ENCODE results near the gene CDCA3.
A peak's percentile ranks its signal among the peaks of the same experiment; 100 is the strongest.
"Not testable (repeated sequence)": the region's sequence is repeated elsewhere in the genome, so short reads cannot be mapped to it uniquely, and the experiment has no call there.

Gene CDCA3

DNA sequence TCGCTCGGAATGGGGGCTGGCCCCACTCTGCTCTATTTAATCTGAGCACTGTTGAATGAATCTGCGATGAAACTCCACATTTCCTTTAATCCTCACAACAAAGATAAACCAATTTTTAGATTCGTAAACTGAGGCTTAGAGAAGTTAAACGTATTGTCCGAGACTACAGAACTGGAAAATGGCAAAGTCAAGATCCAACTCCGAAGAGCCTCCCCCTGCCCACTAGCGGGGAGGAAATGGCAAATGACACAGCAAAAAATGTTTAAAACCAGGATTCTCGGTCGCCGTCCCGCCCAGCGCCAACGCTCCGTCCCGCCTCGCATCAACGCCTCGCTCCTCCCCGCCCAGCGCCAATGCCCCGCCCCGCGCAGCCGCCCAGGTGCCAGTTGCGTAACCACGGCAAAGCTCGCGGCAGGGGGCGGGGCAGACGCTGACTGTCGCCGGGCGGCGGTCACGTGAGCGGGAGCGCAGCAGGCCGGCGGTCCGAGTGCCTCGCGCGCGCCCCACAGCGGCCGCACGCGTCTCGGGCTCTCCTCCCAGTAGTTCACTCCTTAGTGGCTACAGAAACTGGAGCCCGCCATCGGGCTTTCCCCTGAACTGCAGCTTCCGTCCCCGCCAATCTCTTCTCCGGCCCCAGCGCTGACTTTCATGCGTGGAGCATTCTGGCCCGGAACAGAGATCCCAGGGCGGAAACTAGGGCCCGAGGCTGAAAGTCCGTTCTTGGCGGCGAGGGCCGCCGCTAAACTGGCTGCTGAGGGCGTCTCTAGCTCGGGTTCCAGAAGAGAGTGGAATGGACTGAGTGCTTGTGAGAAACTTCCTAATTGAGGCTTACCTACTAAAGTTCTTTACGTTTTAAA is 39.9 kb upstream of the CDCA3 start:
- peak; percentile 93 to 98 for DNase-seq (ENCODE audit: low read depth in 1 of 2, low spot score in 1 of 2)
- peak overlapping the region; percentile 30 for H3K4me3 ChIP-seq (replicated peaks; ENCODE audit: insufficient read depth, low read length)

DNA sequence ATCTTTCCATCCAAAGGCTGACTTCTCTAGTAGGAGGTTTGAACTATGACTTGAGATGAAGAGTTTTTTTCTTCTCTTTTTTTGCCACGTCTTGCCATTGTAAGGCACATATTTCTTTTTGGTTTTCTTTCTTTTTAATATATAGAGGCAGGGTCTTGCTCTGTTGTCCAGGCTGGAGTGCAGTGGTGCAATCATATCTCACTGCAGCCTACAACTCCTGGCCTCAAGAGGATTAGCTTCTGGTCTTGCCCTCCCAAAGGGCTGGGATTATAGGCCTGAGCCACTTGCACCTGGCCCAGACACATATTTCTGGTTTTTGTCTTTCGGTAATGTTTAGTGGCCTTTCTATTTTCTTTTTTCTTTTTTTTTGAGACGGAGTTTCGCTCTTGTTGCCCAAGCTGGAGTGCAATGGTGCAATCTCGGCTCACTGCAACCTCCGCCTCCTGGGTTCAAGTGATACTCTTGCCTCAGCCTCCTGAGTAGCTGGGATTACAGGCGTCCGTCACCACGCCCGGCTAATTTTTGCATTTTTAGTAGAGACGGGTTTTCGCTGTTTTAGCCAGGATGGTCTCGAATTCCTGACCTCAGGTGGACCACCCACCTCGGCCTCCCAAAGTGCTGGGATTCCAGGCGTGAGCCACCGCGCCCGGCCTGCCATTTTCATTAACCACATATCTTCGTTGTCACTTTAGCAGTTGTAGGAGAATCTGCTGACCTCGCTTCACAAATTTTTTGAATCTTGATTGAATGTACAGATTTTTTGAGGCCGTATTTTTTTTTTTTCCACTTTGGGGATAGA is 38.9 kb upstream of the CDCA3 start:
- not testable (repeated sequence) for DNase-seq (ENCODE audit: low read depth in 1 of 2, low spot score in 1 of 2); H3K4me3 ChIP-seq (replicated peaks; ENCODE audit: insufficient read depth, low read length); H3K27me3 ChIP-seq (ENCODE audit: insufficient read depth, poor library complexity, severe bottlenecking)
- H3K27ac ChIP-seq (replicated peaks), result peak overlapping the region; percentile 81

More for the DNA sequence above, 39.9 kb upstream of the CDCA3 start:
- TF ChIP-seq GABPA (IDR thresholded peaks at IDR 0.05; ENCODE audit: low read depth) (0 out of 2 replicates have a peak, but pooled peaks have one; percentile 6), SPI1 (IDR thresholded peaks at IDR 0.05; ENCODE audit: borderline replicate concordance, low read depth) (peak; percentile 37; the same call in 1 of the 2 replicates), POLR2AphosphoS5 (IDR thresholded peaks at IDR 0.05; ENCODE audit: low read depth) (peak; percentile 49; the same call in 1 of the 2 replicates)
- TF ChIP-seq, protein P1, sequence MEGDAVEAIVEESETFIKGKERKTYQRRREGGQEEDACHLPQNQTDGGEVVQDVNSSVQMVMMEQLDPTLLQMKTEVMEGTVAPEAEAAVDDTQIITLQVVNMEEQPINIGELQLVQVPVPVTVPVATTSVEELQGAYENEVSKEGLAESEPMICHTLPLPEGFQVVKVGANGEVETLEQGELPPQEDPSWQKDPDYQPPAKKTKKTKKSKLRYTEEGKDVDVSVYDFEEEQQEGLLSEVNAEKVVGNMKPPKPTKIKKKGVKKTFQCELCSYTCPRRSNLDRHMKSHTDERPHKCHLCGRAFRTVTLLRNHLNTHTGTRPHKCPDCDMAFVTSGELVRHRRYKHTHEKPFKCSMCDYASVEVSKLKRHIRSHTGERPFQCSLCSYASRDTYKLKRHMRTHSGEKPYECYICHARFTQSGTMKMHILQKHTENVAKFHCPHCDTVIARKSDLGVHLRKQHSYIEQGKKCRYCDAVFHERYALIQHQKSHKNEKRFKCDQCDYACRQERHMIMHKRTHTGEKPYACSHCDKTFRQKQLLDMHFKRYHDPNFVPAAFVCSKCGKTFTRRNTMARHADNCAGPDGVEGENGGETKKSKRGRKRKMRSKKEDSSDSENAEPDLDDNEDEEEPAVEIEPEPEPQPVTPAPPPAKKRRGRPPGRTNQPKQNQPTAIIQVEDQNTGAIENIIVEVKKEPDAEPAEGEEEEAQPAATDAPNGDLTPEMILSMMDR (IDR thresholded peaks at IDR 0.05; ENCODE audit: insufficient read depth, low read length), result peak; percentile 36
- TF ChIP-seq, protein P2, sequence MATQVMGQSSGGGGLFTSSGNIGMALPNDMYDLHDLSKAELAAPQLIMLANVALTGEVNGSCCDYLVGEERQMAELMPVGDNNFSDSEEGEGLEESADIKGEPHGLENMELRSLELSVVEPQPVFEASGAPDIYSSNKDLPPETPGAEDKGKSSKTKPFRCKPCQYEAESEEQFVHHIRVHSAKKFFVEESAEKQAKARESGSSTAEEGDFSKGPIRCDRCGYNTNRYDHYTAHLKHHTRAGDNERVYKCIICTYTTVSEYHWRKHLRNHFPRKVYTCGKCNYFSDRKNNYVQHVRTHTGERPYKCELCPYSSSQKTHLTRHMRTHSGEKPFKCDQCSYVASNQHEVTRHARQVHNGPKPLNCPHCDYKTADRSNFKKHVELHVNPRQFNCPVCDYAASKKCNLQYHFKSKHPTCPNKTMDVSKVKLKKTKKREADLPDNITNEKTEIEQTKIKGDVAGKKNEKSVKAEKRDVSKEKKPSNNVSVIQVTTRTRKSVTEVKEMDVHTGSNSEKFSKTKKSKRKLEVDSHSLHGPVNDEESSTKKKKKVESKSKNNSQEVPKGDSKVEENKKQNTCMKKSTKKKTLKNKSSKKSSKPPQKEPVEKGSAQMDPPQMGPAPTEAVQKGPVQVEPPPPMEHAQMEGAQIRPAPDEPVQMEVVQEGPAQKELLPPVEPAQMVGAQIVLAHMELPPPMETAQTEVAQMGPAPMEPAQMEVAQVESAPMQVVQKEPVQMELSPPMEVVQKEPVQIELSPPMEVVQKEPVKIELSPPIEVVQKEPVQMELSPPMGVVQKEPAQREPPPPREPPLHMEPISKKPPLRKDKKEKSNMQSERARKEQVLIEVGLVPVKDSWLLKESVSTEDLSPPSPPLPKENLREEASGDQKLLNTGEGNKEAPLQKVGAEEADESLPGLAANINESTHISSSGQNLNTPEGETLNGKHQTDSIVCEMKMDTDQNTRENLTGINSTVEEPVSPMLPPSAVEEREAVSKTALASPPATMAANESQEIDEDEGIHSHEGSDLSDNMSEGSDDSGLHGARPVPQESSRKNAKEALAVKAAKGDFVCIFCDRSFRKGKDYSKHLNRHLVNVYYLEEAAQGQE (IDR thresholded peaks at IDR 0.05; ENCODE audit: insufficient replicate concordance, low read depth), result peak; percentile 48
- Histone ChIP-seq H3K27me3 (ENCODE audit: insufficient read depth, poor library complexity, severe bottlenecking) (no peaks in the 10 kb centered on the region), H3K27ac (replicated peaks) (peak overlapping the region; percentile 88)

- H3K27me3 ChIP-seq (ENCODE audit: insufficient read depth, poor library complexity, severe bottlenecking); DNase-seq (ENCODE audit: low read depth in 1 of 2, low spot score in 1 of 2); H3K4me3 ChIP-seq (replicated peaks; ENCODE audit: insufficient read depth, low read length); H3K27ac ChIP-seq (replicated peaks): not testable (repeated sequence)
These were observed 37.7 kb upstream of the CDCA3 start for GRCh38 chr12:6888794-6889193.

DNA sequence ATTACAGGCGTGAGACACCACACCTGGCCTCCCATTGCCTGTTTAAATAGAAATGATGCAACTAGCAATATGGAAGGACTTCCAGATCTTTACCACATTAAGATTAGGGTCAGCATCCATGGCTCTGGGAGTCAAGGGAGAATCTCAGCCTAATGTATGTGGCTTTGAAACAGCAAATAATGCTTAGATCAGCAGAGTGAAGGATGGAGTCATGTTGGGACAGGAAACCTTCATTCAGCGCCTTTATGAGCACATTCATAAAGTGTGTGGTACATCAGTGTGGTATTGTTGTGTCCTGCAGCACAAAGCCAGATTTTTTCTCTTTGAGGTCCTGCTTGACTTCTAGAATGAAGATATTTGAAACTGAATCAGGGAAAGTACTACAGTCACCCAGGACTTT is 37.3 kb upstream of the CDCA3 start:
- Histone ChIP-seq H3K27ac (replicated peaks) (no peak overlapping the region), H3K4me3 (replicated peaks; ENCODE audit: insufficient read depth, low read length) (no peak overlapping the region), H3K27me3 (ENCODE audit: insufficient read depth, poor library complexity, severe bottlenecking) (no peaks in the 10 kb centered on the region)
- DNase-seq (ENCODE audit: low read depth in 1 of 2, low spot score in 1 of 2), result no peak
- no peak for TF ChIP-seq POLR2AphosphoS5 (IDR thresholded peaks at IDR 0.05; ENCODE audit: low read depth)
- TF ChIP-seq, protein P2 (IDR thresholded peaks at IDR 0.05; ENCODE audit: insufficient replicate concordance, low read depth), result no peak
- no peak for TF ChIP-seq SPI1 (IDR thresholded peaks at IDR 0.05; ENCODE audit: borderline replicate concordance, low read depth)
- TF ChIP-seq, protein P1 (IDR thresholded peaks at IDR 0.05; ENCODE audit: insufficient read depth, low read length), result no peak
- no peak for TF ChIP-seq GABPA (IDR thresholded peaks at IDR 0.05; ENCODE audit: low read depth)

Measured in HL-60 (cell line).